Measurements from ENCODE around the gene KLHDC4.

Gene KLHDC4

GRCh38 chr16:87667946-87668345, 97.8 kb downstream of the KLHDC4 start:
- Histone ChIP-seq H3K27me3 (peaks cover 0 to 71% of the 10 kb centered on the region in 2 donors), H3K9me3 (no peaks in the 10 kb centered on the region), H3K27ac (no peak overlapping the region), H3K4me3 (no peak overlapping the region), H3K4me1 (no peaks in the 10 kb centered on the region), H3K36me3 (no peaks in the 10 kb centered on the region)
- TF ChIP-seq CTCF (IDR thresholded peaks at IDR 0.05) = no peak
- intact Hi-C loops (cut with DNase I; ENCODE audit: low total_unique reads) = no loop called here
- no peak for DNase-seq

GRCh38 chr16:87667443-87667842, 98.3 kb downstream of the KLHDC4 start:
- H3K36me3 ChIP-seq = no peaks in the 10 kb centered on the region
- no peaks in the 10 kb centered on the region for H3K9me3 ChIP-seq
- H3K4me1 ChIP-seq = no peaks in the 10 kb centered on the region
- no peak for TF ChIP-seq CTCF (IDR thresholded peaks at IDR 0.05)
- H3K27ac ChIP-seq = no peak overlapping the region
- intact Hi-C loops (cut with DNase I; ENCODE audit: low total_unique reads) = no loop called here
- H3K4me3 ChIP-seq = no peak overlapping the region
- peaks cover 0 to 74% of the 10 kb centered on the region in 2 donors for H3K27me3 ChIP-seq
- no peak for DNase-seq

GRCh38 chr16:87666919-87667318, 98.9 kb downstream of the KLHDC4 start:
- no peak for TF ChIP-seq CTCF (IDR thresholded peaks at IDR 0.05)
- H3K9me3 ChIP-seq = no peaks in the 10 kb centered on the region
- H3K4me1 ChIP-seq = no peaks in the 10 kb centered on the region
- intact Hi-C loops (cut with DNase I; ENCODE audit: low total_unique reads) = no loop called here
- peaks cover 0 to 71% of the 10 kb centered on the region in 2 donors for H3K27me3 ChIP-seq
- DNase-seq = no peak
- H3K36me3 ChIP-seq = no peaks in the 10 kb centered on the region
- no peak overlapping the region for H3K4me3 ChIP-seq
- H3K27ac ChIP-seq = no peak overlapping the region

- no peaks in the 10 kb centered on the region for H3K9me3 ChIP-seq
- intact Hi-C loops (cut with DNase I; ENCODE audit: low total_unique reads) = no loop called here
- H3K4me3 ChIP-seq = no peak overlapping the region
- H3K4me1 ChIP-seq = no peaks in the 10 kb centered on the region
- H3K27me3 ChIP-seq = peaks cover 0 to 68% of the 10 kb centered on the region in 2 donors
- no peaks in the 10 kb centered on the region for H3K36me3 ChIP-seq
- DNase-seq = no peak
- no peak overlapping the region for H3K27ac ChIP-seq
- TF ChIP-seq CTCF (IDR thresholded peaks at IDR 0.05) = no peak
Observed at GRCh38 chr16:87665193-87665592, 100.6 kb downstream of the KLHDC4 start.

- Histone ChIP-seq H3K27ac (no peak overlapping the region), H3K4me1 (no peaks in the 10 kb centered on the region), H3K36me3 (no peaks in the 10 kb centered on the region), H3K4me3 (no peak overlapping the region), H3K27me3 (peaks cover 0 to 68% of the 10 kb centered on the region in 2 donors), H3K9me3 (no peaks in the 10 kb centered on the region)
- intact Hi-C loops (cut with DNase I; ENCODE audit: low total_unique reads) = no loop called here
- no peak for TF ChIP-seq CTCF (IDR thresholded peaks at IDR 0.05)
- no peak for DNase-seq
Observed at GRCh38 chr16:87664792-87665191, 101.0 kb downstream of the KLHDC4 start.
